HL-60 (cell line): ENCODE measurements around the gene C6orf120.

Experiments used
- DNase-seq, 2 experiments: peaks; one replicate each; pipeline ENCODE4 v3.0.0-alpha.2; 2010 to 2020; ENCODE audit warnings: low read depth in 1 of 2, low spot score in 1 of 2
- H3K27ac ChIP-seq: fragments of 250-450 bp; sonication (Bioruptor Pico); replicated peaks from 2 replicates; pipeline ENCODE4 v1.5.1; 2020; ENCODE audit warnings: mild to moderate bottlenecking, moderate library complexity
- H3K27me3 ChIP-seq: fragments of 250-450 bp; sonication (Bioruptor Pico); 2 replicates; pipeline ENCODE4 v1.5.1; 2021; ENCODE audit warnings: mild to moderate bottlenecking, moderate library complexity; ENCODE audit not compliant: insufficient read depth, poor library complexity, severe bottlenecking
- H3K4me3 ChIP-seq: replicated peaks from 2 replicates; pipeline ENCODE4 v1.5.1; 2011; ENCODE audit warnings: mild to moderate bottlenecking, control low read depth, low read length; ENCODE audit not compliant: insufficient read depth
- CTCF ChIP-seq: IDR thresholded peaks from one replicate; pipeline ENCODE4 v1.5.1; 2011; ENCODE audit warnings: low read length, control low read depth, inconsistent platforms; ENCODE audit not compliant: insufficient read depth
- GABPA ChIP-seq: IDR thresholded peaks from 2 replicates; pipeline ENCODE4 v1.6.1; 2012; ENCODE audit warnings: low read depth
- POLR2AphosphoS5 ChIP-seq: IDR thresholded peaks from 2 replicates; pipeline ENCODE4 v1.6.1; 2012; ENCODE audit warnings: low read depth
- REST ChIP-seq: IDR thresholded peaks from 2 replicates; pipeline ENCODE4 v1.6.1; 2012; ENCODE audit warnings: low read depth; ENCODE audit not compliant: insufficient replicate concordance
- SPI1 ChIP-seq: IDR thresholded peaks from 2 replicates; pipeline ENCODE4 v1.6.1; 2012; ENCODE audit warnings: low read depth, mild to moderate bottlenecking, borderline replicate concordance

C6orf120 gene

GRCh38 chr6:169714178-169714577, 12.3 kb downstream of the C6orf120 start:
- Histone ChIP-seq H3K4me3 (no peak overlapping the region), H3K27me3 (no peaks in the 10 kb centered on the region), H3K27ac (no peak overlapping the region)
- TF ChIP-seq REST (no peak), GABPA (no peak), CTCF (no peak), SPI1 (no peak), POLR2AphosphoS5 (no peak)
- DNase-seq = no peak

GRCh38 chr6:169714595-169714994, 12.7 kb downstream of the C6orf120 start:
- Histone ChIP-seq H3K27me3 (no peaks in the 10 kb centered on the region), H3K4me3 (no peak overlapping the region), H3K27ac (no peak overlapping the region)
- no peak for DNase-seq
- TF ChIP-seq SPI1 = no peak
- no peak for TF ChIP-seq REST
- TF ChIP-seq GABPA = no peak
- TF ChIP-seq CTCF = no peak
- no peak for TF ChIP-seq POLR2AphosphoS5

GRCh38 chr6:169719117-169719516, 17.2 kb downstream of the C6orf120 start:
- DNase-seq = no peak
- Histone ChIP-seq H3K27ac (no peak overlapping the region), H3K27me3 (no peaks in the 10 kb centered on the region), H3K4me3 (no peak overlapping the region)
- no peak for TF ChIP-seq CTCF
- TF ChIP-seq GABPA = no peak
- TF ChIP-seq POLR2AphosphoS5 = no peak
- no peak for TF ChIP-seq SPI1
- no peak for TF ChIP-seq REST
